Midbrain (tissue), 1 donor: ENCODE results near the gene TAS1R2.
"Not testable (repeated sequence)": the region's sequence is repeated elsewhere in the genome, so short reads cannot be mapped to it uniquely, and the experiment has no call there.

Experiments
- DNase-seq: peaks from one replicate; lab custom pipeline; 2025; lab: John Stamatoyannopoulos, UW

The TAS1R2 gene

GRCh38 chr1:18859560-18859959, at the start of gene TAS1R2:
TAS1R2 (minus strand) TSS chr1:18859660; CDS start chr1:18859660, 0 bp downstream.
- no peak for DNase-seq

DNA sequence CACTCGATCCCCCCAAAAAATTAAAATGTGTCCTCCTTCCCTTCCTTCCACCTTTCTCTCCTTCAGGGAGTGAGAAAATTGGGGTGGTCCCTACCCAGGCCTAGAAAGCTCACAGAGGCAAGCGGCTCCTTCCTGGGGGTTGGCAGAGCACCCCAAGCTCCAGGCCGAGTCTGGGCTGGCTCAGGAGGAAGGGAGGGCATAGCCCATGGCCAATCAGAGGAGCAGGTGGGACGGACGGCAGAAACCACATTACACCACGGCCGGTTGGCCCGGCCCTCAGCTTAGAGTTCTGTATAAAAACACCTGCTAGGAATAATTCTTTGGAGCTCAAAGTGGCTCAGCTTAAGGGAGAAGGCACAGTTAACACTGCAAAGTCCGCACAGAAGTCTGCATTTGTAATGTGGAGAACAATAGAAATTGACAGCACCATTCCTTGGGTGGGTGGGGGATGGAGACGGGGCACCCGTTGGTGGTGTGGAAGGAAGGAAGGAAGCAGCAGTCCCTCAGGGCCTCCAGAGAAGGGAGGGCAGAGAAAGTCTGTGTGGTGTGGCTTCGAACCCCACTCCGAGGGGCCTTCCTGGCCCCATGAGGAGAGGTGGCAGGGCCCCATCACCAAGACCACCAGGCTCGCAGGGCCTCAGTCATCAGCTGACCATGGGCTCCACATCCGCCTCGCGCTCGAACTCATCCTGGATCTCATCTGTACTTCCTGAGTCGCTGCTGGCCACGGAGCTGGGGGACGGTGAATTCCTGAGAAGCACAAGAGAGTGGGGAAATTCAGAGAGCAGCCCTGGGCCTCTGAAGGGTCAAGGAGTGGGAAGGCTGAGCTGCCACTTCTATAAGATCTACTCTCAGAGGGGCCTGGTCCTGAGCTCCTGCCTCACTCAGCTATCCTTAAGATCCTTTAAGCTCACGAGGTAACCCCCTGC, 48.7 kb upstream of the TAS1R2 start:
- DNase-seq, result no peak

DNA sequence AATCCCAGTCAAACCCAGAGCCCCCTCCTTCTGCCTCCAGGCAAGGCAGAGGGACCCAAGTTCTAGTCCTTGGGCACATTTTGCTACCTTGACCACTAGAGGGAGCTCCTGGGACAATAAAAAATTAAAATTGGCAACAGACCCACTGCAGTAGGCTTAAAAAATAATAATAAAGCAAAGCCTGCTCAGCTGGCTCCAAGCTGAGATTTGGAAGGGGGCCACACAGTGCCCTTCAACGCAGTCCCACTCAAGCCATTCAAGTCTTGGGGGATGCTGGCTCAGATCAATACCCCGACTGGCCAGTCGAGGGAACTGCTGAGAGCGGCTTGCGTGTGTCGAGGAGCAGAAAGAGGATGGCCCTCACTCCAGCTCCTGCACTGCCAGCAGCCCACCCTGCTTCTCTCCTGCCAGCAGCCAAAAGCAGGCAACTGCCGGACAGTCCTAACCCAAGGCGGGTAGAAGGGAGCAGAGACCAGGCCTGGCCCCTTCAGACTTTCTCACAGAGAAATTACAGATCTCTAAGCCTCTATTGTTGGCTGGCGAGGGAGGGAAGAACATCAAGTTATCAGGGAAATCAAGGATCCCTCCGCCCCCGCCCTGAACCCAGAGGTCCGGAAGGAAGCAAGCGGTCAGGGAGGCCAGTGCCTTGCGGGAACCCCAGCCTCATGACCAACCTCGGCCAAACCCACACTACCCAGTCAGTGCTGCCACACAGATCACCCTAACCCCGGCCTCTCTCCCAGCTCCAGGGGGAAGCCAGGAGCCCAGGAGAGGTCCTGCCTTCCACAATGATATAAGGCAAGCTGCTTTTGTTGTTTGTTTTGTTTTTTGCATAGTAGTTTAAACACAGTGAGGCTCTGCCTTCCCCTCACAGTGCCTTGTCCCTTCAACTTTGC, 47.8 kb upstream of the TAS1R2 start:
- DNase-seq, result peak; percentile 80

GRCh38 chr1:18903291-18903756, 43.9 kb upstream of the TAS1R2 start:
- DNase-seq, result no peak

- DNase-seq, result peak; percentile 96
Measured at GRCh38 chr1:18902523-18903290, 43.2 kb upstream of the TAS1R2 start, which contains the start of gene ALDH4A1. ALDH4A1 (minus strand) TSS chr1:18902555; CDS start chr1:18902523, 32 bp downstream.

DNA sequence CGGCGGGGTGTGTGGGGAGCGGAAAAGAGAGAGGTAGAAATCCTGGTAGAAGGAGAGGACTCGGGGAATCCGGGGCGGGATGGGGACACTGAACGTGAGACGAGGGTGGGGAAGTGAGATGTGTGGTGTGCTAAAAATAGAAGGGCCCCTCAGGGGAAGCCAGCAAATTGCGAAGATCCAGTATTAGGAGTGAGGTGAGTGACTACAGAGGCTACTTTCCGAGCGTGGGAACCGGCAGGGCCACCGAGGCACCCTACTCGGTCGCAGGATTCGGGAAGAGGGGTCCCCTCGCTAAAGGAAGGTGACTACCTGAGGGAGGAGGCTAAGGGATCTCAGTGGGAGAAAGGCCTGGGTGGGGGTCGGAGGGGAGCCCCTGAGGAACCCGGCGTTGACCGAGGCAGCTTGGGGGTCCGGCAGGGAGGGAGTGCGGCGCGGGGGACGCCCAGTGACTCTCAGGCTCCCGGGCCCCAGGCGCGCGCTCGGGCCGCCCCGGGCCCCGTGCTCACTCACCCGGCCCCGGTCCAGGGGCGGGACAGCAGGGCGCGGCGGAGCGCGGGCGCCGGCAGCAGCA, 42.6 kb upstream of the TAS1R2 start:
- DNase-seq, result no peak

GRCh38 chr1:18901147-18901951, 41.9 kb upstream of the TAS1R2 start:
- DNase-seq, result no peak

DNA sequence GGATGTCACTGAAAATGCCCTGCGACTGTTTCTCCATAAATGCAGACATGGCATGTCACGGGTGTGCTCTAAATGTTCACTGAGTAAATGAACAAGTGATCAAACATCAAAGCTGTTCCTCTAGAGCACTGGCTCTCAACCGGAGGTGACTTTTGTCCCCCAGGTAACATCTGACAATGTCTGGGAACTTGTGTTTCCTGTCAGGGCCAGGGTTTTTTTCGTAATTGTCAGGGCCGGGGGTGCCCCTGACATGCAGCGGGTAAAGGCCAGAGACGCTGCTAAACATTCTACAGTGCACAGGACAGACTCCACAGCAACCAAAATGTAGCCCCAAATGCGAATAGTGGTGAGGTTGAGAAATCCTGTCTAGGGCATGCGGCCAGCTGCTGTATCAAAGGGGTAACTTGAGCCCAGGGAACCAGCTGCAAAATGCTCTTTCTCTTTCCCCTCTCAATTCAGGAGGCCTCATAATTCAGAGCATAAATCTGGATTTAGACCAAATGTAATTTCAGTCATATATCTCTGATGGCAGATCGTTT, 40.9 kb upstream of the TAS1R2 start:
- peak; percentile 24 for DNase-seq

- DNase-seq, result no peak
Measured at GRCh38 chr1:18899363-18900049, 40.0 kb upstream of the TAS1R2 start.

GRCh38 chr1:18898567-18898966, 39.1 kb upstream of the TAS1R2 start:
- no peak for DNase-seq

DNA sequence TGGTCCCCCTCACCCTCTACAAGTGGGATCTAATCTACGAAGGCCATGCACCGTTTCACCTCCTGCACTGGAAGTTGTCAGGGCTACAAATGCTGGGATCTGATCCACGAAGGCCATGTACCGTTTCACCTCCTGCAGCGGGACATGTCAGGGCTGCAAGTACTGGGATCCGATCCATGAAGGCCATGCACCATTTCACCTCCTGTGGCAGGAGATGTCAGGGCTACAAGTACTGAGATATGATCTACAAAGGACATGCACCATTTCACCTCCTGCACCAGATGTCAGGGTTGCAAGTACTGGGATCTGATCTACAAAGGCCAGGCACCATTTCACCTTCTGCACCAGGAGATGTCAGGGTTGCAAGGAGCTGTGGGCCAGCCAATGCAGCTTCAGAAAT, 35.9 kb upstream of the TAS1R2 start:
- no peak for DNase-seq

DNA sequence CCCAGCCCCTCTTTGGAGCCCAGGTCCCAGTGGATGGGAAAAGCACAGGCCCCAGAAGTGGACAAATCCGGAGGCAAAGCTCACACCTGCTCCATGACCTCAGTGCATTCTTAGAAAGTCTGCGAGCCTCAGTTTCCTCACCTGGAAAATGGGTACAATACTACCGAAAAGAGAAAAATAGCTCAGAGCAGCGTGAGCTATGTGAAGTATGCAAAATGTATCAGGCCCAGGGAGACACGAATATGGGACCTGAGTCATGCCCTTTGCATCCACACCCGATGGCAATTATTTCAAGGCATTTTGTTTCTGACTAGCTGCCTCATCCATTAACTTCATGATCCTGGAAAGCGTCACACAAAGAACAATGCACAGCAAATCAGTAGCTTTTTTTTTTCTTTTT, 33.7 kb upstream of the TAS1R2 start:
- no peak for DNase-seq

- not testable (repeated sequence) for DNase-seq
Measured at GRCh38 chr1:18891858-18892257, 32.4 kb upstream of the TAS1R2 start.

DNA sequence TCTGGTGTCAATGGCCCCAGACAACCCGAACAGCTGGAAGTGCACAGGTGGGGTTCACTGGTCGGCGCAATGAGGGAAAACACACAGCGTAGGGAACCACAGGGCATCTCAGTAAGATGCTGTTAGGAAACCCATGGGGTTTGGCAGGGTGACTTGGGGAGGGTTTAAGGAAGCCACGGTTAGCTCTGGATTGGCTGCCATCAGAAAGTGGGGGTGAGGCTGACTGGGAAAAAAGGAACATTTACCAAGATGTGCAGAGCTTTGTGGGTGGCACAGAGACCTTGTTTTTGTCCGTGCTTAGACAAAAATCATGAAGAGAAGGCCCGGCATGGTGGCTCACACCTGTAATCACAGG, 31.9 kb upstream of the TAS1R2 start:
- no peak for DNase-seq

DNA sequence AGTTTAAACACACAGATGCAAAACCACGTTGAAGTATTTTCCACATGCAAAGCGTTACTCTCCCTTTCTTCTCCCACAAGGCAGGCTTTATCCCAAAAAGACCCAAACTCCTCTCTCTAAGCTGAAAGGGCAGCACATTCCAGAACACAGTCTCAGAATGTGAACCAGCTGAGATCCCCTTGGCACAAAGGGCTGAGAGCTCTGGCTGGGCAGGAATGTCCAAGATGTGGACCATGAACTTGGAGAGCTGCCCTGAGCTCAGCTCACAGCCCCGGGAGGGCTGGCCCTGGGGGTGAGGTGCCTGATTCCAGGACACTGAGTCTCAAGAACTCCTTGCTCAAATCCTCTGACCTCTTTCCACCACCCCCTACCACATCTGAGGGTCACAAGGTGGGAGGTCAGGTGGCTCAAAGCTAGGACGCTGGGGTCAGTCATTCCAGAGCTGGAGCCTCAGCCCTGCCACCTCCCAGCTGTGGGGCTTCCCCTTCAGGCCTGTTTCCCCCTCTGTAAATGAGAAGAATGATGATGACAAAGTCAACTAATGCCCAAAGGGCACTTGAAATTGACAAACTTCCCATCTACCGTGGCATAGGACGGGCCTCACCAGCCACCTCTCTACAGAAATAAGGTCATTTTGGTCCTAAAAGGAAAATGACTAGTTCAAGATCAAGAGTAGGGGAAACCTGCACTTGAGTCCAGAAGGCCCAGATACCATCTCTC, 31.4 kb upstream of the TAS1R2 start:
- DNase-seq, result peak; percentile 52

DNA sequence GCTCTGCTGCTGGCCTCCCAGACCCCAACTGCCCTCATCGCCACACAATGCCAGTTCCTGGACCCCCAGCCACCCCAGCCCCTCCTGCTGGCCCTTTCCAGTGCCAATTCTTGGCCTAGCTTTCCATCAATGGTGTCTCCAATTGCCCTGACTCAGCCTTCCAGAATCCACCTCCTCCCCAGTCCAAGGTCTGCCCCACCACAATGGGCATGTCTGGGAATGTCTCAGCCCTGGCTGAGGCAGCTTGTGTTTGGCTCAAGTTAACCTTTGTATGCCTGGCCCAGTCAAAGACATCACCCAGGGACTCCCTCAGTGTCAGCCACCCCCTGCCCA, 26.5 kb upstream of the TAS1R2 start:
- DNase-seq, result no peak

DNA sequence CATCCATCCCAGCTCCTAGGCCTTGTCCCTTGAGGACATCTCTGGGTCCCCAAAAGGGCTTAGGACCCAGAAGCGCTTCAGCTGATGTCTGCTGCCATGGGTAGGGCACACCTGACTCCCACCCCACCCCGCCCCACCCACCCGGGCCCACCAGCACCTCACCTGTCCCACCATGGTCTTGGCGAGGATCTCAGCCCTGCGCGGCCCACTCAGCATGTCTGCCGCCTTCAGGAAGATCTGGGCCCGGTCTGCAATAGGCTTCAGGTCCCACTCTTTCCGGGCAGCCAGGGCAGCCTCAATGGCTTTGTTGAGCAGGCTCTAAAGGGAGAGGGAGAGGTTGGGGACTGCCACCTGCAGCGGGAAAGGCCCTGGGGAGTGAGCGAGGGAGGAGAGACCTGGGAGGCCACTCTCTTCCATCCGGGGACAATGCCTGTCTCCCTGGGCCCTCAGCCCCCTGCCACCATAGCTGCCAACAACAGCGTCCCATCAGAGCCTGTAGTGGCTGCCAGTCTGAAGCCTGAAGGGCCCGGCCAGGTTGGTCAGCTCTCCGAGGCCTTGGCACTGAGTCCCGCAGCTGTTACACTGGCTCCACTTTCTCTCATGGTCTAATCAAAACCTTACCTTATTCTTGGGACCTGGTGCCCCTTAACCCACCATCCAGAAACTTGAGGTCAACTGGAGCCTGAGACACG, 26.0 kb upstream of the TAS1R2 start:
- DNase-seq, result no peak

GRCh38 chr1:18884727-18885126, 25.3 kb upstream of the TAS1R2 start:
- no peak for DNase-seq

DNA sequence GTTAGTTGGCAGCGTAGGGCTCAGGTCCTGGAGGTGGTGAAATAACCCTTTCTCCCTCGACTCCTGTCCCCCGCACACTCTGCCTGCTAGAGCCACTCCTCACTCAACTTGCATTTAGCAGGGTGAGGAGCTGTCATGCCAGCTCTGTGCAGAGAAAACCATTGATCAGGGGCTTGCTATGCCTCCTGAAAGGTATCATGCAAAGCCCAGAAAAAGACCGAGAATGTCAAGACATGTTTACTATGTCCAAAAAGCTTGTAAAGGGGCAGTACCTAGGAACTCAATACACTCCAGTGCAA, 24.9 kb upstream of the TAS1R2 start:
- no peak for DNase-seq
